HG03460 (cell line): ENCODE results near the gene P2RY2.
"Not testable (repeated sequence)": the region's sequence is repeated elsewhere in the genome, so short reads cannot be mapped to it uniquely, and the experiment has no call there.

Experiments
- ATAC-seq: cut with Tn5 transposase; IDR thresholded peaks from one replicate; pipeline ENCODE4 v1.9.1; 2021; ENCODE audit not compliant: unreplicated experiment

P2RY2 gene

DNA sequence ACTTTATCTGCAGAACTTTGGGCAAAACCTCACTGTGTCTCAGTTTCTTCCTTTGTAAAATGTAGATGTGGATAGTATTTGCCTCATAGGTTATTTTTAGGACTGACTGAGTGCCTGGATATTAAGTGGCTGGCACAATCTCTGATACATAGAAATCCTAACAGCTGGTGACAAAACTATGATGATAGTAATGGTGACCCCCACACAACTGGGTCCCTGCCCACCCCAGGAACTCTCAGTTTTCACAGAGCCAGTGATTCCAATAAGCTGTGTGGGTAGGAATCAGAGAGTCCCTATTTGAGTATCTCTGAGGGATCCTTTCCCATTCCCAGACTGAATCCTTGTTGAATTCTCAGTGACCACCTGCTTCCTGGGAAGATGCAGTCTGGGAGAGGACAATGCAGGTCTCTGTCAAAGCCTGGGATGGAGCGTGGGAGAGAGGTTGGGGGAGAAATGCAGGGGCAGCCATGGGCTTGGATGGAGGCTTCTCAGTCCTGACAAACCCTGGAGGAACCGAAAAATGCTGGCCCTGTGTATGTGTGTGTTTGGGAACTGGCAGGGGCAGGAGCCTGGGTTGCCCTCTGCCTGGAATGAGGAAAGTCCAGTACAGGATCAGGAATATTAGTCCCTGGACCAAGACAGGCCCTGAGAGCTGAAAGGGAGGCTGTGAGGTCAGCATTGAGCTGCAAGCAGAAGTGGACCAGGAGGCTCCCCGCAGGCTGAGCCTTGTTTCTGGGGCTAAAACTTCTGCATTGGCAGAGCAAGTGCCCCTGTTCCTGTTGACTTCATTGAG, 48.0 kb downstream of the P2RY2 start:
- ATAC-seq, result no peak

DNA sequence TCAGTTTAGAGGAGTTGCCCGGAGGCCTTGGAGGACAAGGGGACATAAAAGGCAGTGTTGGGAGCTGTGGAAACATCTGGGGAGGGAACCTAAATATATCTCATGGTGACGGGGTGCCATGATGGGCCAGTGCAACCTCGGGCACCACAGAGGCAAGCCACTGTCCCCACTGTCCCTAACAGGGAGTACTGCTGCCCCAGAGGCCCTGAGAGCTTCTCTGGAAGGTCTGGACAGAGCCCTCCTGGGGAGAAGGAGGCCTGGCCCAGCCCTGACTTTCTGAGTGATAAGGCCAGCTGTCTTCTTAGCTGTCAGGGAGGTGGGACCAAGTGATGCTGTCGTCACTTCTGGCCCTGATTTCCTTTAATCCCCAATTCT, 48.6 kb downstream of the P2RY2 start:
- ATAC-seq, result no peak

DNA sequence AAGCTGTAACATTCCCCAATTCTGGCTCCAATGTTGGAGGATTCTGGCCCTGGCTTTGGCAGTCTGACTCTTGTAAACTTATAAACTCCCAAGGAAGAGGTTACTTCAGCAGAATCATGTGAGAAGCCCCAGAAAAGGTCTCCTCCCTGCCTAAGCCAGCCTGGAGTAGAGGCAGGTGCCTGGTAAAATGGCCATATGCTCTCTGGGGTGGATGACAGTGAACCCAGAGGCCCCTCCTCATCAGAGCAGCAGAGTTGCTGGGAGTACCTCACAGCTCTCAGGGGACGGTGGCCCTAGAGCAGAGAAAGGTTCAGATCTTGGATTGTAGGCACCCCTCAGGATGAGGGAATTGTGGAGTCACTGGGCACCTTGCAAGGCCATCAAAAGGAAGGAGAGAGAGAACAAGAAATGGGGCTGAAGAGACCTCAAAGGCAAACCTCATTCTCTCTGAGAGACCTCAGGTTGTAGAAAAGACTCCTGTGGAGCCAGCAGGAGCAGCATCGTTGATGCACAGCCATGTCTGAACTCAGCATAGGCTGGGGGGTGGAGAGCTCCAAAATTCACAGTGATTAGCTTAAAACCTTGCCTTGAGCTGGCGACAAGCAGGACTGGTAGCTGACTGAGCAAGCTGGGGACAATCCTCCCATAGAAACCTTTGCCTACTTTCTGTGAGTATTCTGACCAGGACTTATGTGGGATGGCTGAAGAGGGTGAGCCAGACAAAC, 49.2 kb downstream of the P2RY2 start:
- no peak for ATAC-seq

DNA sequence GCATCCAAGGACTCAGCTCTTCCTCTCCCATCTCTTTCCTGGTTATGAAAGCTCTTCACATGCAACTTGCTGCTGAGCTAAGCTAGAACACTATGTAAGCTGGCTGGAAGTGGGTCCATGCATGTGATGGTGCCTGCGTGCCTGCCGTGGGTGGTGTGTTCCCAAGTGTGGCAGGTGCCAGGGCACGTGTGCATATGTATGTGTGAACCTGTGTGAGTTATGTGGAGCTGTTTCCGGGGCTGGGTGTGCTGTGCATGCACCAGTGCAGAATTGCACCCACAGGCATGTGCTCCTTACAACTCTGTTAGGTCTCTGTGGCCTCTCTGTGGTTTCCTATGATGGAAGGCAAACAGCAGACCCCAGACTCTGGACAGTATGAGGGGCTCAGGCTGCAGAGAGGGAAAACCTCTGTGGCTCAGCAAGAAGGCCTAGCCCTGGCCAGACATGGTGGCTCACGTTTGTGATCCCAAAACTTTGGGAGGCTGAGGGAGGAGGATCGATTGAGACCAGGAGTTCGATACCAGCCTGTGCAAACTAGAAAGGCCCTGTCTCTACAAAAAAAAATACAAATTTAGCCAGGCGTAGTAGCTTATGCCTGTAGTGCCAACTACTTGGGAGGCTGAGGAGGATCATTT, 49.9 kb downstream of the P2RY2 start:
- no peak for ATAC-seq

DNA sequence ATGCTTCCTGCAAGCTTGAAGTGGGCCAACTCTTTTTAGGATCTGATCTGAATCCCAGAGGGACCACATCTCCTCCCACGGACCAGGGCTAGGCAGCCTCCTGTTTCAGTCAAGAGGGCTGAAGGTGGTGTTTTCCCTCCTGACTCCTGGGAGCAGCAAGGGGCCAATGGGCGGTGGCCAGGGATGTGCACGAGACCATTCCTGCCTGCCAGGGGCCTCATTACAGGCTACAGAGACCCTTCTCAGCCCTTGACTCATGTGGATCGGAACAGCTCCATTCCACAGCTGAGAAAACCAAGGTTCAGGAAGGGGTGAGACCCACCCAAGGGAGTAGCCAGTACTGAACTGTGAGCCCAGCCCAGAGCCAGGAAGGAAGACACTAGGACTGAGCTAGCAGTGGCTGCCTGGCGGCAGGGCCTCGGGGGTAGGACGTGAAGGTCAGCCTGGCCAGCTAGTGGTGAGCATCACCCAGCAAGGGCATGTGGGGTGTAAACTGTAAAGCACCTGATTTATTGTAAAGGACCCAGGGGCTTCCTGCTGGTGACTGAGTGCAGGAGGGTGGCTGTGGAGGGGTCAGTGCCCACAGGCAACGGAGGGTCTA, 50.7 kb downstream of the P2RY2 start:
- ATAC-seq, result no peak

DNA sequence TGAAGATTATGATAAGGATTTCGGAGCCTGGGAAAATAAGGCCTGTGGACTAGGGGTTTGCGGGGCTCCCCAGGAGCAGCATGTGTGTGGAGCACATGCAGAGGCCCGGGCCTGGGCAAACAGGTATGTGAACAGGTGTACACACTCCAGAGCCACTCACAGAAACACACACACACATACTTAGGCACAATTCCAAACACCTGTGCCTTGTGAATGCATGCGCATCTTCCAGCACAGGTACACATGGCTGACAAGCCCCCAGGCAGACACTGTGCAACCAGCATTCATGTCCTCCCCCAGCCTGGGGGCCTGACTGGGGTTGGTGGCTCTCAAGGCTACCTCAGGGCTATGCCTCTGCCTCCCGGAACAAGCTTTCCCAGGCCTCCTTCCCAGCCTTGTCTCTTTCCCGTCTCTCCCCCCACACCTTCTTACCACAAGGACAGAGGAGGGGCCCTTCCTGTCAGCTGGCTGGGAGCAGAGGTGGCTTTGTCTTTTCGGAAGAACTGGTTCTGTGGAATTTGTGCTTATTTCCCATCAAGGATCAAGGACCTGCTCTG, 51.5 kb downstream of the P2RY2 start:
- no peak for ATAC-seq

DNA sequence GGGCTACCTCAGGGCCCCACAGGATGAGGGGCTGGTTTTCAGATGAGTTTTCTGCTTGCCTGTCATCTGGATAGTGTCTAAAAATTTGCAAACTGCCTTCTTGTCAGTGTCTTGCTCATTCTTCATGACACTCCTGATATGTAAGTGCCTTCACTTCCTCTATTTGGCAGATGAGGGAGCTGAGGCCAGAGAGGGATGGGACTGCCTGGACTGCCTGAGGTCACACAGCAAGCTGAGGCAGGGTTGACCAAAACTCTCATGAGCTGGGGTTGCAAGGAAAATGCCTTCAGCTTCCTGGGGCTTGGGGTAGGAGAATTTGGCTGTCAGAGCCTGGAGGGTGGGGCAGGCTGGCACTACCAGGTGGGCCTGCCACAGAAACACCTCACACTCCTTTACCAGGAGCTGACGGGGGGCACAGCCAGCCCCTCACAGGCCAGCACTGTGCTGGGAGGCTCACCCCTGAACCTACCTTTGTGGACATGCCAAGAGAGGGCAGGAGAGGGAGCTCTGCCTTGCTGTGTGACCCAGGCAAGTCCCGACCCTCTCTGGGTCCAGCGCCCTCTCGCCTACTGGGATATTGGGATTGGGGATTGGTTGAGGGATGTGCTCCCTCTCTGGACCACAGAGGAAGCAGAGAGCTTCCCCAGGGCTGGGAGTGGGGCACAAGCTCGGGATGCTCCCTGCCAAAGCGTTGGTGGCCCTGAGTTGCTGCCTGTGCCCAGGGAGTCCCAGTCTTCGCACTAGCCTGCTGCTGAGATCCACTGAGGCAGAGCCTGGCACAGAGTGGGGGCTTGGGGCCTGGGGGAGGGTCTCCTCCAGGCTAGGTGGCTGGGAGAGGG, 52.2 kb downstream of the P2RY2 start:
- ATAC-seq, result no peak

DNA sequence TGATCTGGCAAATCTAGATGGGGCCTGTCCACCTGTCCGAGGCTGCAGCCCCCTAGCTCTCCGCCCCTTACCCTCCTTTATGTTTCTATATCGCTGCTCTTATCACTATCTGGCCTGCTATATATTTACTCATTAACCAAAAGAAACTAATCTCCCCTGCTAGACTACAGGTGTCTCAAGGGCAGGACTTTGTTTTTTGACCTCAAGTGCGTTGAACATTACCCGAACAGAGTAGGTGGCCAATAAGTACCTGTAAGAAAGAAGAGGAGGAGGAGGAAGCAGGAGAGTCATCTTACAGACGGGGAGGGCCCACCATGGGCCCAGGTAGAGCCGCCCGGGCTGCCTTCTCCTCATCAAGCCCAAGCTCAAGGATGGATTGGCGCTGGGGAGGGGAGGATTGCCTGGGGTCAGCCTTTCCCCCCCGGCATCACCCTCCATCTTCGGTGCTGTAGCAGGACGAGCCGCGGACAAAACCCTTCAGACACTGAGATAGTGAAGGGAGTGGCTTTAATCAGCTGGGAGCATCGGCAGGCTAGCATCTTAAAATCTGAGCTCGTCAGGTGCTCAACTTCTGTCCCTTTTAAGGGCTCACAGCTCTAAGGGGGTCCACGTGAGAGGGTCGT, 52.9 kb downstream of the P2RY2 start:
- no peak for ATAC-seq

DNA sequence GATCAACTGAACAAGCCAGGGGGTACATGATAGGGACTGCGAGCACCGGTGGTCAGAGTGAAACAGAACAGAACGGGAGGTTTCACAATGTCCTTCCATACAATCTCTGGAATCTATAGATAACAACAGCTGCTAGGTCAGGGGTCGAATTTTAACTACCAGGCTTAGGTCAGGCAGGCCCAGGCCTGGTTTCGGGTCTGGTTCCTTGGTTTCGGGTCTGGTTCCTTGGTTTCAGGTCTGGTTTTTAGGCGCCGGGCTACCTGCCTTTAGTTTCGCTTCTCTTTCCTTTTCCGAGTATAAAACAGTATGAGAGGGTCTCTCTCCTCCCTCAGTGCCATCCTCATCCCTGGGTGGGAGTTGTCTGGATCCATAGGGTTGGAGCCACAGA, 53.4 kb downstream of the P2RY2 start:
- ATAC-seq, result not testable (repeated sequence)

DNA sequence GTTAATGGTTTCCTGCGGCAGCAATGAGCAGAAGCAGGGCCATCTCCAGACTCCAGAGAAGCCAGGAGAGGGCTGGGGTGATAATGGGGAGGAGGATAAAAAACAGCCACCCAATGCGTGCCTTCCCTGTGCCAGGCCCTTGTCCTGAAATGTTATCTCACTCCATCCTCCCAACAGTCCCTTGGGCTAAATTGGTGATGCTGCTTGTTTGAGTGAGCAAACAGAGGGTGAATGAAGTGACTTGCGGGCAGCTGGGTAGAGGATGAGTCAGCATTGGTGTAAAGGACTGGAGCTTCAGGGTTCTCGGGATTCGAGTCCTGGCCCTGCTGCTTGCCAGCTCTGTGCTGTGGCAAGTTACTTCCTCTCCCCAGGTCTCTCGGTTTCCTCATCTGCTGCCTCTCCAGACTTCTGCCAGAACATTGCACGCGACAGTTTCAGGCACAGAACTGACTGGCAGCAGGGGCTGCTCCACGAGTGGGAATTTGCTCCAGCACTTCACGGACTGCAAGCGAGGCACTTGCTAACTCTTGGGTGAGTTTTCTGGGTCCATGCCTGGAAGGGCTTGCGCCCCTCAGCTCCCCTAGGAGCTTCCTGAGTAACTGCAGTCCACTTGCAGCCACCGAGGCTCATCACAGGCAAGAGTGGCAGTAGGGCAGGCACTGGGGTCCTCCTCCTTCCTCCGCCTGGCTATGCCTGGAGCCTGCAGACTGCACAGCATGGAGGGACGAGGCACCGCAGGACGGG, 54.0 kb downstream of the P2RY2 start, which contains the start of gene P2RY6:
Gene P2RY6 (plus strand): TSS at position 403 of the 744 bp plus-strand sequence. CDS start 24,181 bp downstream, outside the sequence.
- no peak for ATAC-seq

DNA sequence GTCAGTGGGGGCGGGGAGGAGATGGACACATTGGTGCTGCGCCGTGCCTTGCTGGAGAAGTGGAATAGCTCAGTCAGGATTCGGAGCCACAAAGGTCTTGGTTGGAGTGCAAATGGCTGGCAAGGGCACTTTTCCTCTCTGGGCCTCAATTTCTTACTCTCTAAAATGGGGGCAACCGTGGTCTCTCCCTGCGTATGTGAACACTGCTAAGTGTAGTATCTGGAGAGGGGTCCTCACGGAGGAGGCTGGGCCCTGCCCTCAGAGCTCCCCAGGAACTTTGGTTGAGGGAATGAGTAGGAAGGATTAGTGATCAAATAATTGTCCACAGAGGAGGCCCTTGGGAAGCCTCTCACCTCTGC, 54.6 kb downstream of the P2RY2 start:
- ATAC-seq, result no peak

DNA sequence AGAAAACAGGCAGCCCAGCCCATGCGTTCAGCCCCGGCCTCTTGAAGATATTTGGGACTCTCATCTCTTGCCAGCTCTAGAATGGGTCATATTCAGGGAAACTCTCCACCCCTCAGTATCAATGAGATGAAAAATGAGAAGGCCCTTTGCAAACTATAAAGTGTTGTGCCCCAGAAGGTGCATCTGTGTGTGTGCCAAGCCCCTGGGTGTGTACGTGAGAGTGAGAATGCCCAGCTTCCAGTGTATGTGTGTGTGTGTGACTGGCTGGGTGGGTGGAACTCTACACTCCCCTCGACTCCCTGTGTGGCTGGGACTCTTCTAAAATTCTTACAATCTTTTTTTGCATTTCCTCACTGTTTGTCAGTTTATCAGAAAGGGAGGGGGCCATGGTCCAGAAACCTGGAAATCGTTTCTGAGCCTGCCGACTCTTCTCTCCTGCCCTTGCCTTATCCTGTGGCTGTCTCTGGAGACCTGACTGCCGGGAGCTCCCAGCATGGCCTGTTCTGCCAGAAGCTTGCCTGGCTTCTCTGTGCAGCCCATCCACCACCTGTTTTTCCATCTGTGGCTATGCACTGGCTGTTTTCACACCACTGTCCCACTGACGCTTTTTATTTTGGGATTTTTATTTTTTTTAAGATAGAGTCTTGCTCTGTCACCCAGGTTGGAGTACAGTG, 55.3 kb downstream of the P2RY2 start:
- ATAC-seq, result no peak

DNA sequence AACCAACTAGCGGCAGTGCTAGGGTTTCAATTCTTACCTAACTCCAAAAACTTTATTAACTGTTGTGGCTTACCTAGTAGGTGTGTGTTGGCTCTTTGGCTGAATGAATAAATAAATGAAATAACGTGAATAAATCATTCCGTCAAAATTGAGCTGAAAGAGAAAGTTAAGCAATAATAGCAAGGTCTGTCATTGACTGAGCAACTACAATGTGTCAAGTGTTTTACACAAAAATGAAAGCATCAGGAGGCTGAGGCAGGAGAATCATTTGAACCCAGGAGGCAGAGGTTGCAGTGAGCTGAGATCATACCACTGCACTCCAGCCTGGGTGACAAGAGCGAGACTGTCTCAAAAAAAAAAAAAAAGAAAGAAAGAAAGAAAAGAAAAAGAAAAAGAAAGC, 56.1 kb downstream of the P2RY2 start:
- ATAC-seq, result not testable (repeated sequence)

DNA sequence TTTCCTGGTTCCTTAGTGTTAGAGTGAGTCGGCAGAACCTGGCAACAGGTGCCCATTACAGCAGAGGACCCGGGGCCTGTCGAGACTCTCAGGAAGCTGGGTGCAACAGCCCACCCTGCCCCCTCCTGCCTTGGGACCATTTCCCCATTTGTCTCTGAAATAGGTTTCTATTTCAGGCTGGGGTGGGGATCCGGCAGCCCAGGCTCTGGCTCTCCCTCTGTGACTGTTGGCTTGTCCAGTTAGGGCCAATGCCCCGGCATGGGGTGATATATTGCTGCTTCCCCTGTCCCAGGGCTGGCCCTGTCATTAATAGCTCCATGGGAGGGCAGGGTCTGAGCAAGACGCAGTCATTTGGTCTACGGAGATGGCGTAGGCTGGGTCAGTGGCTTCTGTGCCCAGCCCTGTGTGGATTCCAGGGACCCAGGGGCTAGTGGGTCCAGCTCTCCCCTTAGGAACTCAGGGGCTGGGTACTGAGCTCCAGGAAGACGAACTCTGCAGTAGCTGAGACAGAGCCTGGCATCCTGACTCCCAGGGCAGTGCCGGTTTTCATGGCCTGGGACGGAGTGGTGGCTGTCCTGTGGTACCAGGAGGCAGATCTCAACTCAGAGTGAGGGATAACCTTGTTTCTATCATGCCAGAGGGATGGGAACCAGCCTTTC, 56.8 kb downstream of the P2RY2 start:
- no peak for ATAC-seq

DNA sequence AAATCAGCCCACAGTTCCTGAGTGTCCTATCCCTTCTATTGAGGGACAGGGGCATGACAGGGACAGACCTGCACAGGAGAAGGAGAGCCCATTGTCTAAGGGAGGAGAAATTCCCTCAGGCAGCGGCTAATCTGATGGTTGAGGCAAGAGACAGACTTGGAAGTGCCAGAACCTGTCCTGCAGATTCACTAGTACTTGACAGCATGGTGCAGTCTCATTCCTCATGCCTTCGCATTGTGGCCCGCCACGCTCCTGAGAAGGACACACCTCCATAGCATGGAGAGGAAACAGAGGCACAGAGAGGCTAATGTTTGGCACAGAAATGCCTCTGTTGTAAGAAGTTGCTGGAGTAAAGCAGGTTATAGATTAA, 57.3 kb downstream of the P2RY2 start:
- ATAC-seq, result no peak

DNA sequence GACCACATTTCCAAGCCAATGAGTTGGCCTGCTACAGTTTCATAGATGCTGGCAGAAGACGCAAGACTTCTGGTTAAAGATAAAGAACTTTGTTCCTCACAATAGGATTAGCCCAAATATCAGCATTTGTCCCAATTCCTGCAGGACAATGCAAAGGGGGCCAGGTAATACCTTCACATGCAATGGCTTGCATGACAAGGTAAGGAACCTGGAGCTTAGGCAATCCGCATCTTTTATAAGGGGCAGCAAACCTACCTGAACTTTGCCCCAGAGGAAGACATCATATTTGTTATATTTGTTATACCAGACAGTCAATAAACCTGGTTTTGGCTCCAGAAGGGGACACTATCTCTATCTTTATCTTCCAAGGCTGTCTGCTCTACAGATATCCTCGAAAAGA, 59.4 kb downstream of the P2RY2 start:
- no peak for ATAC-seq

DNA sequence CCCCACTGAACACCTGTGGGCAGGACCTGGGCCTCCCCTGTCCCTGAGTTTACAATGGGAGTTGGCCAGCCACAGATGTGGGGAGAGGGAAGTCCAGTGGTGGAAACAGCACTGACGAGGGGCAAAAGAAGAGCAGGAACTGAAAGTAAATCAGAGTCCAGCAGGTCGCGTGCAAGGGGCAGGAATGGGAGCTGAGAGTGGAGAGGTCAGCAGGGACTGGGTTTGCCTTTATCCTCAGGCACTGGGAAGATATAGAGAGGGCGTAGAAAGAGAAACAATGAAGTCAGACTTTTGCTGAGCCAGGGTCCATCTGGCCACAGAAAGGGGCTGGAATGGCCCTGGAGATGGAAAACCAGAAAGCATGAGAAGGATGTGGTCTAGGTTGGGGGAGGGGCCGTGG, 62.5 kb downstream of the P2RY2 start:
- ATAC-seq, result no peak

DNA sequence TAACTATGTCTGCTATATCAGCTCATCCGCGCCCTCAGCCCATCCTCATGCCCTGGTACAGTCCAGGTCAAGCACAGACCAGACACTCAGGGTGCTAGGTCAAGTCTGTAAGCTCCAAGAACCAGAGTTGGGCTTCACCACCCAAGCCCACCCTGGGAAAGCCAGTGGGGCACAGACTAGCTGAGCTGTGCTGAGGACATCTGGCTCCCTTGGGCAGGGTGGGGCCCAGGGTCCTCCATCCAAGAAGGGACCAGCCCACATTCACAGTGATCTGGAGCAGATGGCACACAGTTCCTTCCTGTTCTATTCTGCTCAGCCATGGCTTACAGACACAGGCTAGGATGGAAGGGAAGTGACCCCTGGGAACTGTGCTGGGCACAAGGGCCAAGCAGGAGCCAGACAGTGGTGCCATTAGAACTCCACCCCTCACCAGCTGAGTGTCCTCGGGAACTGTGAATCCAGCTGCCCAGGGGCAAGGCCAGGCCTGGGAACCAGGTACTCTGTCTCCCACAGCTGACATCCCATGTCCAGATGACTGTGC, 63.2 kb downstream of the P2RY2 start:
- no peak for ATAC-seq
